Activated T-cell treated with anti-CD3 and anti-CD28 coated beads, Interleukin-2, amount 50 U/mL, for 72 hours (primary cell): Measurements from ENCODE around the gene KIRREL3. TPM values are rescaled to one million over a fixed set of nuclear protein-coding genes. Genes with fewer than 3 reads are reported as not detected.

Experiments used
- ATAC-seq, 2 donors: fragments of 150-1000 bp; cut with Tn5 transposase; replicated peaks in 1 of 2; 2 replicates each; pipeline ENCODE4 v1.10.0; 2021; ENCODE audit warnings: moderate library complexity in 2 of 2, mild to moderate bottlenecking in 1 of 2
- DNase-seq, 2 donors: peaks; one replicate each; pipeline ENCODE4 v3.0.0; 2021 to 2022; ENCODE audit warnings: mixed read lengths in 1 of 2
- H3K27ac Mint-ChIP-seq: one replicate; pipeline ENCODE4 v1.8.0; 2022; ENCODE audit warnings: mild to moderate bottlenecking, moderate library complexity, mixed read lengths
- H3K27me3 Mint-ChIP-seq: one replicate; pipeline ENCODE4 v1.8.0; 2022; ENCODE audit warnings: low read depth, mixed read lengths
- H3K36me3 Mint-ChIP-seq, 2 donors: one replicate each; pipeline ENCODE4 v1.8.0; 2022; ENCODE audit warnings: mixed read lengths in 2 of 2, mild to moderate bottlenecking in 1 of 2; ENCODE audit not compliant: insufficient read depth in 2 of 2
- H3K4me1 Mint-ChIP-seq: one replicate; pipeline ENCODE4 v1.8.0; 2022; ENCODE audit warnings: low read depth, mixed read lengths
- H3K4me3 Mint-ChIP-seq, 2 donors: one replicate each; pipeline ENCODE4 v1.8.0; 2022; ENCODE audit warnings: mild to moderate bottlenecking in 2 of 2, mixed read lengths in 2 of 2, moderate library complexity in 2 of 2
- H3K9me3 Mint-ChIP-seq, 2 donors: one replicate each; pipeline ENCODE4 v1.8.0; 2022; ENCODE audit warnings: mixed read lengths in 2 of 2
- total RNA-seq, 2 donors: library from RNA; stranded (reverse); gene quantifications; one replicate each; pipeline ENCODE4 v1.2.3, GENCODE V29; 2022

The KIRREL3 gene
- total RNA-seq, 2 donors from 2014 or later = not detected

DNA sequence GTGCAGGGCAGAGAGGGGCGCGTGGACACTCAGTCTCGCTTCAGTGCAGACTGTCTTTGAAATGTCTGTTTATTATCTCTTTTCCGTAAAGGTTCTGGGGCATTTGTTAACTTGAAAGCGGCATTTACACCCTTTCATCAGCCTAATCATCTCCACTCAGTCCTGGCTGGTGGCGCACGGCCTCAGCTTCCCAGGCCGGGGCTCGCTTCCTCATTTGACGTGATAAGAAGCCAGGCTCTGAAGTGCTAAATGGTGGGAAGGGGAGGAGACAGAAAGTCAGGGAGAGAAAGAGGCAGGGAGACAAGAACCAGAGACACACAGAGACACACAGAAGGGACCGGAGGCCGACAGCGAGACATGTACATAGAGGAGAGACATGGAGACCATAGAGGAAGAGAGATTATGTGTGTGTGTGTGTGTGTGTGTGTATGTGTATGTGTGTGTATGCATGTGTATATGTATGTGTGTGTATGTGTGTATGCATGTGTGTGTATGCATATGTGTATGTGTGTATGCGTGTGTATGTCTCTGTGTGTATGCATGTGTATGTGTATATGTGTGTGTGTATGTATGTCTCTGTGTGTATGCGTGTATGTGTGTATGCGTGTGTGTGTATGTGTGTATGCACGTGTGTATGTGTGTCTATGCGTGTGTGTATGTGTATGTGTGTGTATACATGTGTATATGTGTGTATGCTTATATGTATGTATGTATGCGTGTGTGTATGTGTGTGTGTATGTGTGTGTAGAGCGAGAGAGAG lies 543.6 kb downstream of the KIRREL3 start:
- H3K36me3 Mint-ChIP-seq = no peaks in the 10 kb centered on the region
- DNase-seq (no peak), ATAC-seq (no peak)
- H3K4me1 Mint-ChIP-seq = no peaks in the 10 kb centered on the region
- no peaks in the 10 kb centered on the region for H3K9me3 Mint-ChIP-seq
- peaks cover 12% of the 10 kb centered on the region for H3K27me3 Mint-ChIP-seq
- no peak overlapping the region for H3K27ac Mint-ChIP-seq
- no peak overlapping the region for H3K4me3 Mint-ChIP-seq

- peaks cover 12% of the 10 kb centered on the region for H3K27me3 Mint-ChIP-seq
- peaks cover 4 to 5% of the 10 kb centered on the region in 2 donors for H3K9me3 Mint-ChIP-seq
- no peak for DNase-seq
- ATAC-seq = no peak
- no peak overlapping the region for H3K4me3 Mint-ChIP-seq
- peaks cover 0 to 2% of the 10 kb centered on the region in 2 donors for H3K36me3 Mint-ChIP-seq
- H3K27ac Mint-ChIP-seq = no peak overlapping the region
- H3K4me1 Mint-ChIP-seq = no peaks in the 10 kb centered on the region
Observed at GRCh38 chr11:126456089-126456488, 544.5 kb downstream of the KIRREL3 start.

DNA sequence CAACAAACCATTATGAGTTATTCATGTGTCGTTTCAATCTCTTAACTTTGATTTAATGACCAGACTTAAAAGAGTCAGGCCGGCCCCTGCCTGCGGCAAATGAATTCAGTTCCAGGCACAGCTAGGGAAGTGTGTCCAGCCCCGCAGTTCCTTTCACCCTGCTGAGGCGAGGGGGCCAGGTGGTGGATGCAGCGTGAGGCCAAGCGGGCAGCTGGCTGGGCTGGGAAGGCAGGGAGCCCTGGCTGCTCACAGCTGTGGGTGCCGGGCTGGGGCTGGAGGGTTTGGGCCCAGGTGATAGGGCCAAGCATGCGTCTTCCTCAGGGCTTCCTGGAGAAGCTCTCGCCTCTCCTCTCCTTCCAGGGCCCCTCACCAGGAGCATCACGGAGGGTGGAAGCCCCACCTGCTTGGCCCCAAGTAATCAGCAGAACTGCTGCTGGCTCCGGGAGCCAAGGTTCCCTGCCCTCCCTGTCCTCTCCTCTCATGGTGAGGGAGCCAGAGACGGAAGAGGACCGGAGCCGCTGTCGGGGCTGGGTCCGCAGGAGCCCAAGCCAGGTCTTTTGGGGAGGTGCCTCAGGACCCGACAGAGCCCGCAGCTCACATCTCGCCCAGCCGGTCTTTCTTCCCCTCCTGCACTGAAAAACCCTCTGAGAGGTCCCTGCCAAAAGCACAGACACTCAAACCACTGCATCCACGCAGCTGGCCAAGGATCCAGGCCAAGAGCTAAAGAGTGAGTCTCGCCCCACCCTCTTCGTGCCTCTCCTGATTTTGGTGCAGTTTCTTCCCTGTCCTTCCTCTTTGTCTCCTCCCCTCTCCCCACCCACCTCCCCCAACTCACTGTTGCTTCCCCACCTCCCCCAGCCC lies 548.1 kb downstream of the KIRREL3 start:
- no peak for DNase-seq
- Mint-ChIP-seq H3K27me3 (no peaks in the 10 kb centered on the region), H3K4me3 (no peak overlapping the region), H3K36me3 (peaks cover 2 to 8% of the 10 kb centered on the region in 2 donors), H3K9me3 (peaks cover 15 to 16% of the 10 kb centered on the region in 2 donors), H3K27ac (no peak overlapping the region), H3K4me1 (no peaks in the 10 kb centered on the region)
- ATAC-seq = no peak

DNA sequence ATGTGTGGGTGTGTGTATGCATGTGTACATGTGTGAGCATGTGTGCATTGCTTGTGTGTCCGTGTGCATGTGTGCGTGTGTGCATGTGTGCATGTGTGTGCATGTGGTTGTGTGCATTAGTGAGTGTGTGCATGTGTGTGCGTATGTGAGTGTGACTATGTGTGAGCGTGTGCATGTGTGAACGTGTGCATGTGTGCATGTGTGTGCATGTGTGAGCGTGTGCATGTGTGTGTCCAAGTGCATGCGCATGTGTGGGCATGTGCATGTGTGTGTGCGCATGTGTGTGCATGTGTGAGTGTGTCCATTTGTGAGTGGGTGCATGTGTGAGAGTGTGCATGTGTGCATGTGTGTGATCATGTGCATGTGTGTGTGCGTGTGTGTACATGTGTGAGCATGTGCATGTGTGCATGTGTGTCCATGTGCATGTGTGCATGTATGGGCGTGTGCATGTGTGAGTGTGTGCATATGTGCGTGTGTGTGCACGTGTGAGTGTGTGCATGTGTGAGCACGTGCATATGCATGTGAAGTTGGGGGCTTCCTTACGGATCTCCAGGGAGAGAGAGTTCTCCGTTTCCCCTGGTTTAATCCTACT lies 549.3 kb downstream of the KIRREL3 start:
- ATAC-seq (no peak), DNase-seq (no peak)
- Mint-ChIP-seq H3K36me3 (peaks cover 2 to 8% of the 10 kb centered on the region in 2 donors), H3K27me3 (no peaks in the 10 kb centered on the region), H3K4me3 (no peak overlapping the region), H3K9me3 (peaks cover 15 to 16% of the 10 kb centered on the region in 2 donors), H3K4me1 (no peaks in the 10 kb centered on the region), H3K27ac (no peak overlapping the region)

- DNase-seq = no peak
- peaks cover 15 to 16% of the 10 kb centered on the region in 2 donors for H3K9me3 Mint-ChIP-seq
- ATAC-seq = no peak
- peaks cover 2 to 8% of the 10 kb centered on the region in 2 donors for H3K36me3 Mint-ChIP-seq
- H3K4me3 Mint-ChIP-seq = no peak overlapping the region
- no peaks in the 10 kb centered on the region for H3K27me3 Mint-ChIP-seq
- no peaks in the 10 kb centered on the region for H3K4me1 Mint-ChIP-seq
- no peak overlapping the region for H3K27ac Mint-ChIP-seq
Observed at GRCh38 chr11:126450806-126451205, 549.8 kb downstream of the KIRREL3 start.

- Mint-ChIP-seq H3K4me1 (no peaks in the 10 kb centered on the region), H3K27me3 (no peaks in the 10 kb centered on the region), H3K27ac (no peak overlapping the region), H3K9me3 (peaks cover 15 to 16% of the 10 kb centered on the region in 2 donors), H3K36me3 (peaks cover 2 to 8% of the 10 kb centered on the region in 2 donors), H3K4me3 (no peak overlapping the region)
- no peak for DNase-seq
- ATAC-seq = no peak
Observed at GRCh38 chr11:126450198-126450597, 550.4 kb downstream of the KIRREL3 start.

DNA sequence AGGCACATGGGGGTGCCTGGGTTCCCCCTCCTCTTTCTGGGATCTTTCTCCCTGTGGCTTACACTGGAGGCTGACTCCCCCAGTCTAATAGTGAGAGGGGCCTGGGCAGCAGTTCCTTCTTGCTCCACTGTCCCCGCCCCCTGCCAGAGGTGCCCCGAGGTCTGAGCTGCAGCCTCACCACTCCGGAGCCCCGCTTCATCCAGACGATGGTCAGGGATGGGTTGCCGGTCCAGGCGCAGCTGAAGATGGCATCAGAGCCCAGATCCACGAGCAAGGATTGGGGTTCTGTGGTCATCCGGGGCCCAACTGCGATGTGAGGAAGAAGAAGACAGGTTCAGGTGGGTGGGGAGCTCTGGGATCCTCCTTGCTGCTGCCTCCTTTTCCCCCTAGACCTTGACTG lies 554.0 kb downstream of the KIRREL3 start:
- ATAC-seq (no peak), DNase-seq (no peak)
- no peak overlapping the region for H3K27ac Mint-ChIP-seq
- peaks cover 2 to 8% of the 10 kb centered on the region in 2 donors for H3K36me3 Mint-ChIP-seq
- no peaks in the 10 kb centered on the region for H3K4me1 Mint-ChIP-seq
- peaks cover 15 to 16% of the 10 kb centered on the region in 2 donors for H3K9me3 Mint-ChIP-seq
- H3K27me3 Mint-ChIP-seq = no peaks in the 10 kb centered on the region
- no peak overlapping the region for H3K4me3 Mint-ChIP-seq

- H3K9me3 Mint-ChIP-seq = no peaks in the 10 kb centered on the region
- no peaks in the 10 kb centered on the region for H3K4me1 Mint-ChIP-seq
- no peak overlapping the region for H3K4me3 Mint-ChIP-seq
- no peaks in the 10 kb centered on the region for H3K27me3 Mint-ChIP-seq
- no peaks in the 10 kb centered on the region for H3K36me3 Mint-ChIP-seq
- DNase-seq = no peak
- H3K27ac Mint-ChIP-seq = no peak overlapping the region
- ATAC-seq = no peak
Observed at GRCh38 chr11:126444072-126444471, 556.5 kb downstream of the KIRREL3 start.

DNA sequence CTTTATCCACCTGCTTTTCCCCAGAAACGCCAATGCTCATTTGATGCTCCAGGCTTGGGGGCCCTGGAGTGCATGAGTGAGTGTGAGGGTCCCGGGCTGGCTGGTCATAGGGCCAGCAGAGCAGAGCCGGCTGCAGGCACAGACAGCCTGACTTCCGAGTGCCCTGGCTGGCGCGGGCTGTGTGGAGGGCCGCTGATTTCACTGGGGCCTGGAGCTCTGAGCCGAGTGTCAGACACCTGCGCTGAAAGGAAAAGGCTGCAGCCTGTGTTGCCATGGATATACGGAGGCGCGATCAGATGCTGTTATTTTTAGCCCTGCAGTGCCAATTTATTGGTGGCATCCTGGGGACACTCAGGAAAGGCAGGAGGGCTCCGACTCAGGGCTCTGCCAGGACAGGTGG lies 557.5 kb downstream of the KIRREL3 start:
- no peaks in the 10 kb centered on the region for H3K4me1 Mint-ChIP-seq
- DNase-seq (no peak), ATAC-seq (no peak)
- H3K36me3 Mint-ChIP-seq = no peaks in the 10 kb centered on the region
- no peak overlapping the region for H3K4me3 Mint-ChIP-seq
- H3K9me3 Mint-ChIP-seq = no peaks in the 10 kb centered on the region
- H3K27ac Mint-ChIP-seq = no peak overlapping the region
- no peaks in the 10 kb centered on the region for H3K27me3 Mint-ChIP-seq

- Mint-ChIP-seq H3K9me3 (no peaks in the 10 kb centered on the region), H3K36me3 (no peaks in the 10 kb centered on the region), H3K27me3 (no peaks in the 10 kb centered on the region), H3K4me3 (no peak overlapping the region), H3K4me1 (no peaks in the 10 kb centered on the region), H3K27ac (no peak overlapping the region)
- DNase-seq (peak; percentile 67 to 83), ATAC-seq (peak; percentile 58 to 76)
Observed at GRCh38 chr11:126440792-126441514, 559.6 kb downstream of the KIRREL3 start.

DNA sequence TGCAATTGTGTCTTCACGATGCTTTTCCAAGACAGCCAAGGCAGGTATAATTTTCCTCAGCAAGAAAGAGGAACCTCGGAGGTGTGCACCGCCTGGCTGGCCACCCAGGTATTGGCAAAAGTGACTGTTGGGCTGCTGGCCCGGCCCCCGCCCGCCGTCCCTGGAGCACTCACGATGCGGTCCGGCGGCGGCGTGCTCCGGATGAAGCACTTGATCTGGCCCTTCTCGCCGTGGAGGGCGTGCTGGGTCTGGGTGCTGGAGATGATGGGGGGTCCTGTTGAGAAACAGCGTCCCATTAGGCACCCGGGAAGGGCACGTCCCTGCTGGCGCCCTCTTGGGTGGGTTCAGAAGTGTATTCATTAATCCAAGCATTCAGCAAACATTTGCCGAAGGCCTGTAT lies 560.3 kb downstream of the KIRREL3 start:
- H3K4me3 Mint-ChIP-seq = no peak overlapping the region
- no peaks in the 10 kb centered on the region for H3K36me3 Mint-ChIP-seq
- no peaks in the 10 kb centered on the region for H3K27me3 Mint-ChIP-seq
- no peak for ATAC-seq
- no peaks in the 10 kb centered on the region for H3K4me1 Mint-ChIP-seq
- H3K27ac Mint-ChIP-seq = no peak overlapping the region
- no peaks in the 10 kb centered on the region for H3K9me3 Mint-ChIP-seq
- no peak for DNase-seq

DNA sequence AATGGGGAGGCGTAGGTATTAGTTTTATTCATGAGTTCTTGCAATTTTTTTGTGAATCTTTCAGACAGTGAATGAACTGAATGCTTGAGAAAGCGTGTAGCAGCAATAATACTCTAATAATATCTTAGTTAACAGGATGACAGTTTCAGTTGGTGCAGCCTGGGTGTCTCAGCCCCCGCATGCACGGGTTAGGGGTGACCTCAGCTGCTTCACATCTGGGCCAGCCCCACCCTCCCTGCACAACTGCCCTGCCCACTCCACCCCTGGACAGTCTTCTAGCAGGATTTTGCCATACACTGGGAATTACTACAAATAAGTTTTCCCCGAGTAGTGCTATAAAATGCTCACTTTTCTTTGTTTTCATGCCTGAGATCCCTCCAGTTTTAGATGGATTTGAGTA lies 561.9 kb downstream of the KIRREL3 start:
- Mint-ChIP-seq H3K4me3 (no peak overlapping the region), H3K36me3 (no peaks in the 10 kb centered on the region), H3K27me3 (no peaks in the 10 kb centered on the region), H3K27ac (no peak overlapping the region), H3K4me1 (no peaks in the 10 kb centered on the region), H3K9me3 (no peaks in the 10 kb centered on the region)
- DNase-seq (no peak), ATAC-seq (no peak)

DNA sequence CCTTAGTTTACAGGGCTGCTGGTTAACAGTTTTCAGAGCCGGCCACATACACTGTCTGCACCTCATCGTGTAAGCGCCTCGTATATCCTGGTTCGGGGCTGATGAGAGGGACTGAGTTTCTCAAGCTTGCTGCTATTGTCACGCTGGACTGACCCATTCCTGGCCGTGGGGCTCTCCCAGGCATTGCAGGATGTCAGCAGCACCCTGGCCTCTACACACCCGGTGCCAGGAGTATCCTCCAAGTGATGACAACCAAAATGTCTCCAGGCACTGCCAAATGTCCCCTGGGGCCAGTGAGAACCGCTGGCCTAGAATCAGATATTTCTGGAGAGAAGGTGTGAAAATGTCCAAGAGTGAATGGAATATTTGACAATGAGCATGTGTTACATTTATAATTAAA lies 562.3 kb downstream of the KIRREL3 start:
- DNase-seq (no peak), ATAC-seq (no peak)
- no peaks in the 10 kb centered on the region for H3K4me1 Mint-ChIP-seq
- H3K36me3 Mint-ChIP-seq = no peaks in the 10 kb centered on the region
- no peak overlapping the region for H3K27ac Mint-ChIP-seq
- H3K27me3 Mint-ChIP-seq = no peaks in the 10 kb centered on the region
- H3K4me3 Mint-ChIP-seq = no peak overlapping the region
- no peaks in the 10 kb centered on the region for H3K9me3 Mint-ChIP-seq
